Measurements from ENCODE around the gene TLCD3B. TPM values are rescaled to one million over a fixed set of nuclear protein-coding genes. Genes with fewer than 3 reads are reported as not detected.

TLCD3B gene
- total RNA-seq, 1 donor from 2014 or later = 1.5 TPM

DNA sequence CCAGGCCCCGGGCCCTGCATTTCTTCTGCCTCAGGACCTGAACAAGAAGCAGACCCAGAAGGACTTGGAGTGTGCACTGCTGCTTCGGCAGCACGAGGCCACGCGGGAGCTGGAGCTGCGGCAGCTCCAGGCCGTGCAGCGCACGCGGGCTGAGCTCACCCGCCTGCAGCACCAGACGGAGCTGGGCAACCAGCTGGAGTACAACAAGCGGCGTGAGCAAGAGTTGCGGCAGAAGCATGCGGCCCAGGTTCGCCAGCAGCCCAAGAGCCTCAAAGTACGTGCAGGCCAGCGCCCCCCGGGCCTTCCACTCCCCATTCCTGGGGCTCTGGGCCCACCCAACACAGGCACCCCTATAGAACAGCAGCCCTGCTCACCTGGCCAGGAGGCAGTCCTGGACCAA, 44.8 kb downstream of the TLCD3B start:
- Mint-ChIP-seq H3K27me3 (no peaks in the 10 kb centered on the region), H3K4me3 (ENCODE audit: low read depth) (no peak overlapping the region), H3K27ac (no peak overlapping the region), H3K4me1 (ENCODE audit: low read depth) (no peaks in the 10 kb centered on the region), H3K9me3 (ENCODE audit: low read depth) (no peaks in the 10 kb centered on the region), H3K36me3 (ENCODE audit: insufficient read depth) (peaks cover 22% of the 10 kb centered on the region)
- TF ChIP-seq, protein P1, sequence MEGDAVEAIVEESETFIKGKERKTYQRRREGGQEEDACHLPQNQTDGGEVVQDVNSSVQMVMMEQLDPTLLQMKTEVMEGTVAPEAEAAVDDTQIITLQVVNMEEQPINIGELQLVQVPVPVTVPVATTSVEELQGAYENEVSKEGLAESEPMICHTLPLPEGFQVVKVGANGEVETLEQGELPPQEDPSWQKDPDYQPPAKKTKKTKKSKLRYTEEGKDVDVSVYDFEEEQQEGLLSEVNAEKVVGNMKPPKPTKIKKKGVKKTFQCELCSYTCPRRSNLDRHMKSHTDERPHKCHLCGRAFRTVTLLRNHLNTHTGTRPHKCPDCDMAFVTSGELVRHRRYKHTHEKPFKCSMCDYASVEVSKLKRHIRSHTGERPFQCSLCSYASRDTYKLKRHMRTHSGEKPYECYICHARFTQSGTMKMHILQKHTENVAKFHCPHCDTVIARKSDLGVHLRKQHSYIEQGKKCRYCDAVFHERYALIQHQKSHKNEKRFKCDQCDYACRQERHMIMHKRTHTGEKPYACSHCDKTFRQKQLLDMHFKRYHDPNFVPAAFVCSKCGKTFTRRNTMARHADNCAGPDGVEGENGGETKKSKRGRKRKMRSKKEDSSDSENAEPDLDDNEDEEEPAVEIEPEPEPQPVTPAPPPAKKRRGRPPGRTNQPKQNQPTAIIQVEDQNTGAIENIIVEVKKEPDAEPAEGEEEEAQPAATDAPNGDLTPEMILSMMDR (IDR thresholded peaks at IDR 0.05; ENCODE audit: unreplicated experiment) = no peak
- no peak for DNase-seq (ENCODE audit: low spot score, unreplicated experiment)

DNA sequence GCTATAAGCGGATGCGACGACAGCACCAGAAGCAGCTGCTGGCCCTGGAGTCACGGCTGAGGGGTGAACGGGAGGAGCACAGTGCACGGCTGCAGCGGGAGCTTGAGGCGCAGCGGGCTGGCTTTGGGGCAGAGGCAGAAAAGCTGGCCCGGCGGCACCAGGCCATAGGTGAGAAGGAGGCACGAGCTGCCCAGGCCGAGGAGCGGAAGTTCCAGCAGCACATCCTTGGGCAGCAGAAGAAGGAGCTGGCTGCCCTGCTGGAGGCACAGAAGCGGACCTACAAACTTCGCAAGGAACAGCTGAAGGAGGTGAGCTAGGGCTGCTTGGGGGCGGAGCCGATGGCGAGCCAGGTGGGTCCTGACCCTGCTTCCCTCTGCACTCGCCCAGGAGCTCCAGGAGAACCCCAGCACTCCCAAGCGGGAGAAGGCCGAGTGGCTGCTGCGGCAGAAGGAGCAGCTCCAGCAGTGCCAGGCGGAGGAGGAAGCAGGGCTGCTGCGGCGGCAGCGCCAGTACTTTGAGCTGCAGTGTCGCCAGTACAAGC, 45.7 kb downstream of the TLCD3B start:
- TF ChIP-seq, protein P1 (IDR thresholded peaks at IDR 0.05; ENCODE audit: unreplicated experiment) = no peak
- no peaks in the 10 kb centered on the region for H3K27me3 Mint-ChIP-seq
- H3K9me3 Mint-ChIP-seq (ENCODE audit: low read depth) = no peaks in the 10 kb centered on the region
- H3K4me1 Mint-ChIP-seq (ENCODE audit: low read depth) = no peaks in the 10 kb centered on the region
- H3K27ac Mint-ChIP-seq = no peak overlapping the region
- H3K4me3 Mint-ChIP-seq (ENCODE audit: low read depth) = no peak overlapping the region
- DNase-seq (ENCODE audit: low spot score, unreplicated experiment) = no peak
- H3K36me3 Mint-ChIP-seq (ENCODE audit: insufficient read depth) = peaks cover 25% of the 10 kb centered on the region

DNA sequence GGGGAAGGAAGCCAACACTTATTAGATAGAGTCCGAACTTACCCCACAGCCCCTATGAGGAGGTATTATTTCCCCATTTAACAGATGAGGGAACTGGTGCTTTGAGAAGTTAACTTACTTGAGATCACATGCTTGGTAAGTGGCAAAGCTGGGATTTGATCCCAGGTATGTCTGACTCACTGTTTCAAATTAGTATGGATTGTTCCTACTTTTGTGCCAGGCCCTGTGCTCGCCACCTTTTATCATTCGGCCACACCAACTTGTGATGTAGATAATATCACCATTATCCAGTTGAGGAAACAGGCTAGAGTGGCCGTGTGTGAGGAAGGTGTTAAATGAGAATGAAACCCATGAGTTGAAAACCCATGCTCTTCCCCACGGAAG, 46.3 kb downstream of the TLCD3B start:
- TF ChIP-seq, protein P1 (IDR thresholded peaks at IDR 0.05; ENCODE audit: unreplicated experiment) = no peak
- Mint-ChIP-seq H3K36me3 (ENCODE audit: insufficient read depth) (peaks cover 27% of the 10 kb centered on the region), H3K4me1 (ENCODE audit: low read depth) (no peaks in the 10 kb centered on the region), H3K27ac (no peak overlapping the region), H3K4me3 (ENCODE audit: low read depth) (no peak overlapping the region), H3K9me3 (ENCODE audit: low read depth) (no peaks in the 10 kb centered on the region), H3K27me3 (no peaks in the 10 kb centered on the region)
- no peak for DNase-seq (ENCODE audit: low spot score, unreplicated experiment)

DNA sequence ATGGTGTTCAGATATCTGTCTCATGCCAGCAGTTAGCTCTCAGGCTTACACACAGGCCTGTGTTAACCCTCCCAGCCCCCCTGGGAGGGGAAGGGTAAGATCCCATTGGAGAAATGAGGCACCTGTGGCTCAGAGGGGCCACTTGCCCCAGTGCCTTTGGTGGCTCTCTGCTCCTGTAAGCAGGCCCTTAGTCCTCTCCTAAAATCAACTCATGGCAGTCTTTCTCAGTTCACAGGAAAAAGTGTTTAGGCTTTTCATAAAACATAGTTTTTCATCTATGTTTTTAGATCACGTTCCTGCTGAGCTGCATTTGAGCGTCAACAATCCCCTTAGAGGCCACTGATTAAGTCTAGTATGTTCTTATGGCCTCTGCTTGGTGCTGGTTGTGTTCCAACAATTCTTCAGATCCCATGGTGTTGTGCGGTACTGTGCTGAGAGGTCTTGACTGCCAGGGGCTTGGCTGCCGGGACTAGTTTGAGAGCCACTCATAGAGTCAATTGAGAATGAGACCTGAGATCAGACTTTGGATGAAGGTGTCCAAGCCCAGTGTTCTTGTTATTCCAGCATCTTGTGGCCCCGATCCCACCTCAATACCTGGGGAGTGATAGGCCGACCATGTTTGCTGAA, 46.8 kb downstream of the TLCD3B start:
- no peak for DNase-seq (ENCODE audit: low spot score, unreplicated experiment)
- Mint-ChIP-seq H3K36me3 (ENCODE audit: insufficient read depth) (peaks cover 27% of the 10 kb centered on the region), H3K9me3 (ENCODE audit: low read depth) (no peaks in the 10 kb centered on the region), H3K27me3 (no peaks in the 10 kb centered on the region), H3K4me3 (ENCODE audit: low read depth) (no peak overlapping the region), H3K27ac (no peak overlapping the region), H3K4me1 (ENCODE audit: low read depth) (no peaks in the 10 kb centered on the region)
- TF ChIP-seq, protein P1 (IDR thresholded peaks at IDR 0.05; ENCODE audit: unreplicated experiment) = no peak

DNA sequence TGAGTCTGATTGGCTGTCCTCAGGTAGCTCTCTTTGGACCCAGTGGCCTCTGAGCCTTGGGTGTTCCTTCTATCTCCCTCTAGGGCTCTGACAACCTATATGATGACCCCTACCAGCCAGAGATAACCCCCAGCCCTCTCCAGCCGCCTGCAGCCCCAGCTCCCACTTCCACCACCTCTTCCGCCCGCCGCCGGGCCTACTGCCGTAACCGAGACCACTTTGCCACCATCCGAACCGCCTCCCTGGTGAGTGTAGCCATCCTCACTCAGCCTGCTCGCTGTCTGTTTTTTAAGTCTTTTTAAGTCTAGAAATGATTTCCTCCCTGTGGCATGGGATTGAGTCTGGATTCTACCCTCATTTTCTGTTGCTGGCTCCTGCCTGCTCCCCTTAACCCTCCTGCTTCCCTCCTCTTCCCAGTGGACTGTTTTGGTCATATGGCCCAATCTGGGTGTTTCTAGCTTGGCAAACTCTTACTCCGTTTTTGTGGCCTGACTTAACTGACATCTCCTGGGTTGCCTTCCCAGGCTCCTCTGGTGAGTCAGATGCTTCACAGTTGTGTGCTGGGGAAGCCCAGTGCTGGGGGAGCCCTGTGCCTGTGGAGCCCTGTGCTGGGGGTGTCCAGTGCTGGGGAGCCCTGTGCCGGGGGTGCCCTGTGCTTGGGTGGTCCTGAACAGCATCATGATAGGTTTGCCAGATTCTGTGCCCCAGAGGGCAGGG, 47.5 kb downstream of the TLCD3B start:
- peaks cover 24% of the 10 kb centered on the region for H3K36me3 Mint-ChIP-seq (ENCODE audit: insufficient read depth)
- TF ChIP-seq, protein P1 (IDR thresholded peaks at IDR 0.05; ENCODE audit: unreplicated experiment) = no peak
- no peaks in the 10 kb centered on the region for H3K9me3 Mint-ChIP-seq (ENCODE audit: low read depth)
- no peaks in the 10 kb centered on the region for H3K4me1 Mint-ChIP-seq (ENCODE audit: low read depth)
- H3K27me3 Mint-ChIP-seq = no peaks in the 10 kb centered on the region
- no peak overlapping the region for H3K4me3 Mint-ChIP-seq (ENCODE audit: low read depth)
- H3K27ac Mint-ChIP-seq = no peak overlapping the region
- no peak for DNase-seq (ENCODE audit: low spot score, unreplicated experiment)
